Measurements from ENCODE around the gene SNX21.
"Not testable (repeated sequence)": the region's sequence is repeated elsewhere in the genome, so short reads cannot be mapped to it uniquely, and the experiment has no call there.

The SNX21 gene

DNA sequence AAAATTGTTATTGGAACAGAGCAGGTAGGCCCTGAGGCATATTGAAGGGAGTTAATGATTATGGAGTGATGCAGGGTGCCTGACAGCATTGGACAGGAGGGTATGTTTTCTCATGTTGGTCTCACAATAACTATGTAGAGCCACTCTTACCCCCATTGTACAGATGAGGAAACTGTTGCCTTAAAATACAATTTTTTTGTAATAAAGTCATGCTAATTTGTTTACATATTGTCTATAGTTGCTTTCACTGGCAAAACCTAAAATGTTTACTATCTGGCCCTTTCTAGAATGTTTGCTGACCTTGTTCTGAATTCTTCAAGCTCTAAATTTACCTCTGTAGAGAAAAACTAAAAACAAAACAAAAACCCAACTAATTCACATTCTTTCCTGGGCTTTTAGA, 17.9 kb downstream of the SNX21 start:
- no peak for DNase-seq

DNA sequence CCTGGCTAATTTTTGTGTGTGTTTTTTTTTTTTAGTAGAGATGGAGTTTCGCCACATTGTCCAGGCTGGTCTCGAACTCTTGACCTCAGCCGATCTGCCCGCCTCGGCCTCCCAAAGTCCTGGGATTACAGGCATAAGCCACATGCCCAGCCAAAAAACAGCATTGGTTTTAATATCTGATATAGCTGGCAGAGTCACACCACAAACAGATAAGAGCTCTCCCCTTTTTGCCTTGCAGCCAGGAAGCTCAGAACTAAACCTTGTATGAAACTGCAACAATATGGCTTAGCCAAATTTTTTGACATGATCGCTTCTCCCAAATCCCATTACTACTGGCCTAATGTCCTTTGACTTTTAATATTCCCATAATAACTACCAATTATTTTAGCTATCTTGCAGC, 18.7 kb downstream of the SNX21 start:
- DNase-seq, result no peak

DNA sequence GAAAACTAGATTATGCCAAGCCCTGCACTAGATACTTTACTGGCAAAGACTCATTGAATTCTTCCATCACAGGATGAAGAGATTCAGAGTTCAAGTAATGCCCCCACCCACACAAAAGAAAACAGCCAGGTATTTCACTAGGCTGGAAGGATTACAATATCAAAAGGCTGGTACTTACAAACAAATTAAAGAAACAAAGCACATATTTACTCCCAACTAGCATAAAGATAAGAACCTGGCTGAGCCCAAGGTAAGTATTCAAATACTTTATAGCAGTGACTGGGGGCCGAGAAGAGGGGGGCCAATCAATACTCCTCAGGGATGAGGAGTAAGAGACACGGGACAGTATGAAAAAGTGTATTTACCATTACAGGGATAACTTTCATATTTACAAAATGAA, 19.9 kb downstream of the SNX21 start:
- no peak for DNase-seq

DNA sequence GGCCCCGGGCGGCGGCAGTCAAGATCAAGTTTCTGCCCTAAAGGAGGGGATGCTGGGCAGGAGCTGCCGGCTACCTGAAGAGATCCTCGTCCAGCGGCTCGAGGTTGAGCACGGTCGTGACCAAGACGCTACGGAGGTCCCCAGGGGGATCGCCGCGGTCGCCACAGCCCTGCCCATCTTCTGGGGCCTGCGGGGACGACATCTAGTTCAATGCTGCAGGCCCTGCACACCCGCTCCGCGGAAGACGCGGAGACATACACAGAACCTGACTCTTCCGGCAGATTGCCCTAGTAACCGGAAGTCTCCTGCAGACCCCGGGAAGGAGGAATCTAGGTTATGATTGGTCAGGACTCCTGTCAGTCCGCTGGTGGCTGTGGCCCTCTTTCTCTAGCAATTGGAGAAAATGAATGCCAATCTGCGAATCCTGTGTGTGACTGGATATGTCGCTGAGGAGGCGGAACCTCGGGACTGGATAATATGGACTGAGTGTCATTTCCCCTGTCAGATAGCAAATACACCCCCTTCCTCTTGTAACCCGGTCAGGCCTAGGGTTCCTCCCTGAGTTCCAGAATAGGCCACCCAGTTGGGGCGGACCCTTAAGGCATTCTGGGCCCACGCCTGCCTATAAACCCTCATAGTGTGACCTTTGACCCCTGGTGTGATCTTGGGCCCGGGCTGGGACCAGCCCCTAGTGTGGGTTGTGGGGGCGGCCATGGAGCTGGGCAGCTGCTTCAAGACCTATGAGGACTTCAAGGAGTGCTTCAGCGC, 23.7 kb downstream of the SNX21 start, which contains the start of the genes ACOT8 and ZSWIM3:
ACOT8 (minus strand) TSS at position 279 of the 768 bp plus-strand sequence; CDS start at position 202, 77 bp downstream.
ZSWIM3 (plus strand) TSS at position 501 of the 768 bp plus-strand sequence; CDS start at position 713, 212 bp downstream.
- peak; percentile 95 for DNase-seq

DNA sequence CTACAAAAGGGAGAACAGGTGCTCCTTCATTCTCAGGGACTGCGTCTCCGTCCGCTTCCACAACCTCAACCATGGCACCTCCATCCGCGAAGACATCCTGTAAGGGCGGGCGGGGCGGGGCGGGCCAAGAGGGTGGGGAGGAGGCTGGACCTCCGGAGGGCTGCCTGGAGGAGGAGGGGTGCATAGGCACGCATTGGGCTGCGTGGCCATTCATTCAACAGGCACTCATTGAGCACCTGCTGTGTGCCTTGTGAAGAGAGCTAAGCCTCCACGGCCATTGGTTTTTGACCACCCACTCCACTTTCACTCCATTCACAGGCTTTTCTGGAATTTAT, 24.2 kb downstream of the SNX21 start:
- no peak for DNase-seq

DNA sequence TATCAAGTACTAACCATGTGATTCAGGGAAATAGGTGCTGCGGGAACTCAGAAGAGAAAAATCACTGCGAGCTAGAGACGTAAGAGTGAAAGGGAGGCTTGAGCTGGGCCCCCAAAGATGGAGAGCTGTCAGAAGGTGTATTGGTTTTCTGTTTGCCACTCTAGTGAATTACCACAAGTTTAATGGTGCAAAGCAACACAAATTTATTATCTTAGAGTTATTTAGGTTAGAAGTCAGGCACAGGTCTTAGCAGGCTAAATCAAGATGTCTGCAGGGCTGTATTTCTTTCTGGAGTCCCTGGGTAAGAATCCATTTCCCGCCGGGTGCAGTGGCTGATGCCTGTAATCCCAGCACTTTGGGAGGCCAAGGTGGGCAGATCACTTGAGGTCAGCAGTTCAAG, 26.3 kb downstream of the SNX21 start:
- no peak for DNase-seq

DNA sequence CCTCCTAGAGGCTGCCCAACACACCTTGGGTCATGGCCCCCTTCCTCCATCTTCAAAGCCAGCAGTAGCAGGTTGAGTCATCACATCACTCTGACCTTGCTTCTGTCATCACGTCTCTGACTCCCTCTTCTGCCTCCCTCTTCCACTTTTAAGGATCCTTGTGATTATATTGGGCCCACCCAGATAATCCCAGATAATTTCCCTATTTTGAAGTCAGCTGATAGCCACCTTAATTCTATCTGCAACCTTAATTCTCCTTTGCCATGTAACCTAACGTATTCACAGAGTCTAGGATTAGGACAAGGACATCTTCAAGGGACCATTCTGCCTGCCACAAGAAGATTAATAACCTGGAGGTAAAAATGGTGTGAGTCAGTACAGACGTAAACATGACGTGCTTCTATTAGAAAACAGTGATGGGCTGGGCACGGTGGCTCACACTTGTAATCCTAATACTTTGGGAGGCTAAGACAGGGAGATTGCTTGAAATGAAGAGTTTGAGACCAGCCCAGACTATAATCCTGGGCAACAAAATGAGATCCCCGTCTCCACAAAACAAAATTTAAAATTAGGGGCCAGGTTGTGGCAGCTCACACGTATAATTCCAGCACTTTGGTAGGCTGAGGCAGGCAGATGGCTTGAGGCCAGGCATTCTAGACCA, 27.1 kb downstream of the SNX21 start:
- DNase-seq, result no peak

DNA sequence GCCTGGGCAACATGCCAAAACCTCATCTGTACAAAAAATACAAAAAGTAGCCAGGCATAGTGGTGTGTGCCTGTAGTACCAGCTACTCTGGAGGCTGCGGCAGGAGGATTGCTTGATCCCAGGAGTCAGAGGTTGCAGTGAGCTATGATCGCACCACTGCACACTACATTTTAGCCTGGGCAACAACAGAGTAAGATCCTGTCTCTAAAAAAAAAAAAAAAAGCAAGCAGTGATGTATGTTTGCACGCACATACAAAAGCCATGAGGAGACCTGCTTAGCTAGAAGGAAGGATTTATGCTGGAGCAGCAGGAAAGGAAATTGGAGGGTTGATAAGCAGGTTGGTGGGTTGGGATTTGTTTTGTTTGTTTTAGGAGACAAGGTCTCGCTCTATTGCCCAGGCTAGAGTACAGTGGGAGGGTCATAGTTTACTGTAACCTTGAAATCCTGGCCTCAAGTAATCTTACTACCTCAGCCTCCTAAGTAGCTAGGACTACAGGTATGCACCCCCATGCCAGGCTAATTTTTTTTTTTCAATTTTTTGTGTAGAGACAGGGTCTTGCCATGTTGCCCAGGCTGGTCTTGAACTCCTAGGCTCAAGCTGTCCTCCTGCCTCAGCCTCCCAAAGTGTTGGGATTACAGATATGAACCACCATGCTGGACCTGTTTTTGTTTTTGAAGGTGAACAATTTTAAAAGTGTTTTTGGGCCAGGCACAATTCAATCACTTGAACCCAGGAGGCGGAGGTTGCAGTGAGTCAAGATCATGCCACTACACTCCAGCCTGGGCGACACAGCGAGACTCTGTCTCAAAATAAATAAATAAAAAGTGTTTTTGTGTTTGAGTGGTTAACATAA, 27.8 kb downstream of the SNX21 start:
- DNase-seq, result no peak

DNA sequence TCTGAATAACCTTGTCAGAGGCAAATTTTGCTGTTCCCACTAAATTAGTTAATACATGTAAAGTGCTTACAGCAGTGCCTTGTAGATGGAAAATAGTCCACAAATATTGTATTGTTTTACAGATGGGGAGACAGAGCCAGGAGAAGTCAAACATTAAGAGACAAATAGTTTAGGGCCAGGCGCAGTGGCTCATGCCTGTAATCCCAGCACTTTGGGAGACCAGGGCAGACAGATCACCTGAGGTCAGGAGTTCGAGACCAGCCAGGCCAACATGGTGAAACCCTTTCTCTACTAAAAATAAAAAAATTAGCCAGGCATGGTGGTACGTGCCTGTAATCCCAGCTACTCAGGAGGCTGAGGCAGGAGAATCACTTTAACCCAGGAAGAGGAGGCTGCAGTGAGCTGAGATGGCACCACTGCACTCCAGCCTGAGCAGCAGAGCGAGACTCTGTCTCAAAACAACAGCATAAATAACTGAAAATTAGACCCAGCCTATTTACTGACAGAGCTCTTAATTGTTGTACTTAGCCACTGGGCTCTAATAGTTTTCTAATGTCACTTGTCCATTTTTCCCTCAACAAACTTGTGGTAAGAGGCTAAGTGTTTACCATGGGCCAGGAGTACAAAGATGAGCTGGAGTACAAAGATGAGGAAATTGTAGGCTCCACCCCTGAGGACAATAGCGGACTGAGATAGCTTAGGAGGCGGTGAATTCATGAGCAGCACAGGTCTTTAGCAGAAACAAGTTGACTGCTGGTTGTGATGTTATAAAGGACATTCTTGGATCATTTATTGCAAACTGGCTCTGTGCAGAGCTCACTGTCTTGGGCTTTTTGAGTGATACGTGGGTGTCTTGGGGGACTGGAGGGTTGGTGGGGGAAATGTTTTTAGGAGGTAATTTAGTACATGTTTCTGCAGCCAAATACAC, 30.2 kb downstream of the SNX21 start:
- DNase-seq, result no peak

DNA sequence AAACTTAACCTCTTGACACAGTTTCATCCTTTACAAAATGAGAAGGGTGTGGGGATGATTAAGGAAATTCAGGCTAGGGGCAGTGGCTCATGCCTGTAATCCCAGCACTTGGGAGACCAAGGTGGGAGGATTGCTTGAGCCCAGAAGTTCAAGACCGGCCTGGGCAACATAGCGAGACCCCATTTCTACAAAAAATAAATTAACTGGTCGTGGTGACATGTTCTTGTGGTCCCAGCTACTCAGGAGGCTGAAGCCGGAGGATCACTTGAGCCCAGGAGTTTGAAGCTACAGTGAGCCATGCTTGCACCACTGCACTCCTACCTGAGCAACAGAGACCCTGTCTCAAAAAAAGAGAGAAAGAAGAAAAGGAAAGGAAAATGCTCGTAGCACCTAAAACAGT, 32.9 kb downstream of the SNX21 start:
- no peak for DNase-seq

DNA sequence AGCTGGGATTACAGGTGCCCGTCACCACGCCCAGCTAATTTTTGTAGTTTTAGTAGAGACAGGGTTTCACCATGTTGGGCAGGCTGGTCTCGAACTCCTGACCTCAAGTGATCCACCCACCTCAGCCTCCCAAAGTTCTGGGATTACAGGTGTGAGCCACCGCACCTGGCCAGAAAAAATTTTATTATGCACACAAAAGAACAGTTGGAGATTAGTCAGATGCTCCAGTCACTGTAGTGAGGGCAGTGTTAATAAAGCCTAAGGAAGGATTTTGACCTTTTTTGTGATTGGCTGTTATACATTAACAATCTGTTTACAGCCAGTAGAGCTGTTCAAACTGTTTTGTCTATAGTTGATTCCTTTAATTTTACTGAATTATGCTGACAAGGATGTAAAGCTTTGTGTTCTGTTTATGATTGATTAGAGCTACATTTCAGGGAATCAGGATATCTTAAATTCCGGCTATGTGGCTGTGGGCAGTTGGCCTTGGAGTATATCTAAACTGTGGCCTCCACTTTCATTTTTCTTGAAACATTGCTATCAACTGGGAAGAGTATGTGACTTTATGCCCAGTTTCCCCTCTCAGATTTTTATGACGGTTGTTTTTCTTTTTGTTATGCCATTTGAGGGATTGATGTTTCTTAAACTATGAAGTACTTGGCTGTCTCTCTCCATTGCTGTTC, 33.7 kb downstream of the SNX21 start:
- no peak for DNase-seq

DNA sequence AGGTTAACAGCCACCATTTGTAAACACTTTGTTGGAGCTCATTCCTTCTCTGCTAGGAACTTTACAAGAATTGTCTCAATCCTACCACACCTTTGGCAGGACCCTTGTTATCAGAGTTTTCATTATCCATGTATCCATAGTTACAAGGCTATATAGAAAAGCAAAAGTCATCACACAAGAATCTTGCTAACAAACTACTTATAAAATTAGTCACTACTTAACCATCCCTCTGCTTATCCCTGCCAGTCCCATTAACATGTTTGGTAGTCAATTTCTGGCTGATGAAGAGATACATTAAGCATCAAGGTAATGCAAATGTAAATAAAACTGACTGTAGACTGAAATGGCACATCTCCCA, 34.2 kb downstream of the SNX21 start:
- DNase-seq, result no peak

DNA sequence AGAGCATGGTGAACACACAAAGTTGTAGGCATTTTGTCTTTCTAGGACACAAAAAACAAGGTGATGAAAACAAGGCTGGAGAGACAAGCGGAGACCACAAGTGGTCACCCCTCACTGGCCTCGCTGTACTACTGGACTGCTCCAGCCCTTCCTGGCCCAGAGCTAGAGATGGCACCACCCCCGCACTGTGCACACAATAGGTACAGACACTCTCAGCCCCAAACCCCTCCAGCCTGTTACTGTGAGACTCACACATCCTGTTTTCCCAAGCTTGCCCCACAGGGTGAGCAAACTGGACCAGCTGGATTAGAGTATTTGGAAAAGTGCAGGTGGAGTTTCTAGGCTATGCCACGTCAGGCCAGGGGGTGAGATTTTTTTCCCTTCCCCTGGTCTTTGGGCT, 39.0 kb downstream of the SNX21 start:
- DNase-seq, result no peak

DNA sequence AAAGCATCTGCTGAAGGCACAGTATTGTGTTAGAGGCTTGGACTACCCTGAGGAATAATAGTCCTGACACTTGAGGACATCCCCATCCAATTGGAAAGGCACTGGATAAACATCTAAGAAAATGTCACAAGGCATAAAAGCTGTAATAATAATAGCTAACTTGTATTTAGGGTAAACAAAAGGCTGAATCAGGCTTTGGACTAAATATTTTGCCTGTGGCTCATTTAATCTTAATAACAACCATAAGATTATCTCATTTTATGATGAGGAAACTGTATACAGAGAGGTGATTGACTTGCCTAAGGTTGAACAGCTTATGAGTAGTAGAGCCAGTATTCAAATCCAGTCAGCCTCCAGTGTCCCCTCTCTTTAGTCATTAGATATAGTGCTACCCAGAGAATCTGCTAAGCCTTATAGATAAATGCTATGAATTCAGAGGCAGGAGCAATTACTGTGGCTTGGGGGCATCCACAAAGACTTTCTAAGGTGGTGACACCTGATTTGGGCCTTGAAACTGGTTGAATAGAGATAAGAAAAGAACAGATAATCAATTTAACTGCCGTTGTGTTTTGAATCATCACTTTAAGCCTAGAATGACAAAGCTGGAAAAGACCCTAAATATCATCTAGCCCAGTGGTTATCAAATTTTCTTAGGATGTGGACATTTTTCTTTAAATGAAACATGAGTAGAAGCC, 40.0 kb downstream of the SNX21 start:
- no peak for DNase-seq

DNA sequence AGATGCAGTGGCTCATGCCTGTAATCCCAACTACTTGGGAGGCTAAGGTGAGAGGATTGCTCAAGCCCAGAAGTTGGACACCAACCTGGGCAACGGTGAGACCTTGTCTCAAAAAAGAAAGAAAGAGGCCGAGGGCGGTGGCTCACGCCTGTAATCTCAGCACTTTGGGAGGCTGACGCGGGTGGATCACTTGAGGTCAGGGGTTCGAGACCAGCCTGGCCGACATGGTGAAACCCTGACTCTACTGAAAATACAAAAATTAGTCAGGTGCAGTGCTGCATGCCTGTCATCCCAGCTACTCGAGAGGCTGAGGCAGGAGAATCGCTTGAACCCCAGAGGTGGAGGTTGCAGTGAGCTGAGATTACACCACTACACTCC, 40.5 kb downstream of the SNX21 start:
- not testable (repeated sequence) for DNase-seq

DNA sequence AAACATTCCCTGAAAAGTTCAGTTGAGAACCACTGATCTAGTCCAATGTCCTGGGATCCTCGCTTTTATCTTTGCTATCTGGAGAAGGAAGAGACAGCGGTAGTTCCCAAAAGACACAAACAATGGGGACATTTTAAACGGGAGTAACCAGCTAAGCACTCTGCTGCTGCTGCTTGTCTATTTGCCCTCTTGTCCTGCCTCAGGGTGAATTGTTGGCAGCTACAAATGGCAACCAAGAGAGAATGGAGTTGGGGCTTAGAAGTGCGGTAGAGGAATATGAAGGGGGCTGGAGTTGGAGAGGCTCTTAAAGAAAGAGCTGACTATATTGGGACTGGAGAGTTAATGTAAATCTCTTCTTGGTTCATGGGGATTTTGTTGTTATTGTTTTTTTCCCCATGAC, 41.0 kb downstream of the SNX21 start:
- no peak for DNase-seq

DNA sequence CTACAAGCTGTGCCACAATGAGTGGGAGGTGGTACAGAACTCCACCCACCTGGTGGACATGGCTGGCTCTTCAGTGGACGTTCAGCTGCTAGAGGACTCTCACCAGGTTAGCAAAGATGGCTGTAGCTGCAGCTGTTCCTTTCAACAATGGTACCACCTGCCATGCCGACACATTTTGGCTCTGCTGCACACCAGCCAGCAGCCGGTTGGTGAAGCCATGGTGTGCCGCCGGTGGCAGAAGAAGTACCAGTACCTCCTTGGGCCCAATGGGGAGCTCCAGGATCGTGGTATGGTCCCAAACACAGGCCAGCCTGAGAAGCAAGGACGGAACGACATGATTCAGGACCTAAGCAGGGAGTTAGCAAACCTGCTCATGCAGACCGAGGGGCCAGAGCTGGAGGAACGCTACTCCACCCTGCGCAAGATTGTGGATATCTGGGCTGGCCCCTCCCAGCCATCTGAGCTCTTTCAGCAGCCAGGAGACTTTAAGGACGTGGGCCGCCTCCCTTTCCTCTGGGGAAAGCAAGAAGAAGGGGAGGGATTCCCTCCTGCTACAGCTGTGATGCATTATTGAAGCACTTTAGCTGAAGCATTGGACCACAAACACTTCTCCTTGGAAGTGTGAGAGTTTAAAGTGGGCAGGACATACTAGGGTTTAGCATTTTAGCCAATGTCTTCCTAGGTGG, 44.6 kb downstream of the SNX21 start:
- DNase-seq, result no peak

DNA sequence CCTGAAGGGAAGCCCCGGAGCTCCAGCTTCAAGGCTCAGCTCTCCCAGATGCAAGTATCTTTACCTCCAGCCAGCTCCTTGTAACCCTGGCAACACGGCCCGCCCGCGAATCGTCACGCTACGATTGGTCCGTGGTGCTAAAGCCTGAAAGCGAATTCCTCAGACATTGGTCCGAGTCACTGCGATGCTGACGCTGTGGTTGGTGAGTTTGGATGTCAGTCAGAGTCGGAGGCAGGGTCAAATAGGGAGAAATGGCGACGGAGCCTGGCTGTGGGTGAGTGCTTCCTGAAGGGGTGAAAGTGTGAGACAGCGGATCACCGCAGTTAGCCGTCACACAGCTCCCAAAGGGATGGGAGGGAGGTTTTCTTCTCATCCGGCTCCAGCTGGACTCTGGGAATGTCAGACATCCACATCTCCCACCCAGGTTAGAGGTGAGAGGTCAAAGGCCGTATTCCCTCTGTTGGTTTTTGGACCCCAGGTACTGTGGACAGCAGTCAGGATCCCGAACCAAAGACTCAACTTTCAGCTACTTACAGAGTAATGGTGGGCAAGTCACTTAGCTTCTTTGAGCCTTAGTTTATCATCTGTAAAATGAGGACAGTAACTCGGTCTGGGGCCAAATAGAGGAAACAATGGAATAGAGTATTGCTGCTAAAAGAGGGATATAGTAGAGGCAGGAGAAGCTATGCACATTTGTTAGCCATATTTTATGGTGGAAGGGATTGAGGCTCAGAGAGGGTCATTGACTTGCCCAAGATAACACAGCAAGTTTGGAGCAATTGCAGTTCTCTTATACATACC, 47.6 kb downstream of the SNX21 start, which contains the start of gene ZSWIM1:
ZSWIM1 (plus strand) TSS at position 240 of the 801 bp plus-strand sequence. CDS start 1,366 bp downstream, outside the sequence.
- peak; percentile 92 for DNase-seq

DNA sequence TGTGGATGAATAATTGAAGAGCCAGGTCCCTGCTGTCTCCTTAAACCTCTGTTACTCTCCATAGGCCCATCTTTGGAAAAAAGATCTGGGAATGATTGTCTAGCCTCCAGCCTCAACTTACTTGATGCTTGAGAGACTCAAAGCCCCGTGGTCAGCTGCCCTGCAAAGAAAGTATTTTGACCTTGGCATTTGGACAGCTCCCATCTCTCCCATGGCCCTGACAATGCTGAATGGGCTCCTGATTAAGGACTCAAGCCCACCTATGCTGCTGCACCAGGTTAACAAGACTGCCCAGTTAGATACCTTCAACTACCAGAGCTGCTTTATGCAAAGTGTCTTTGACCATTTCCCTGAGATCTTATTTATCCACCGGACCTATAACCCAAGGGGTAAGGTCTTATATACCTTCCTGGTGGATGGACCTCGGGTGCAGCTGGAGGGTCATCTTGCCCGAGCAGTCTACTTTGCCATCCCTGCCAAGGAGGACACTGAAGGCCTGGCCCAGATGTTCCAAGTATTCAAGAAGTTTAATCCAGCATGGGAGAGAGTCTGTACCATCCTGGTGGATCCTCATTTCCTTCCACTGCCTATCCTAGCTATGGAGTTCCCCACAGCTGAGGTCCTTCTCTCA, 49.0 kb downstream of the SNX21 start:
- no peak for DNase-seq
